HepG2 (cell line): ENCODE results near the gene SPAG7. TPM values are rescaled to one million over a fixed set of nuclear protein-coding genes. Genes with fewer than 3 reads are reported as not detected.

Experiments
- MAZ ChIP-seq, 2 experiments: sonication (generic) in 1 of 2; formaldehyde crosslinking in 1 of 2; IDR thresholded peaks; 2 replicates each; pipeline versions ENCODE4 v1.5.0 to v1.6.1; 2012 to 2020; ENCODE audit warnings: low read depth in 2 of 2, mild to moderate bottlenecking in 2 of 2, borderline replicate concordance in 1 of 2, improper control_type of control experiment in 1 of 2, low read length in 1 of 2, missing genetic modification reagents in 1 of 2, moderate library complexity in 1 of 2
- NONO ChIP-seq, 2 experiments: fragments of 450-650 bp in 1 of 2; sonication (generic) in 1 of 2; formaldehyde crosslinking in 1 of 2; IDR thresholded peaks in 1 of 2; conservative IDR thresholded peaks in 1 of 2; 2 replicates each; pipeline versions ENCODE4 v1.6.1 to v1.8.0; 2017 to 2022; ENCODE audit warnings: mild to moderate bottlenecking in 1 of 2, missing genetic modification reagents in 1 of 2, moderate library complexity in 1 of 2
- TARDBP ChIP-seq: sonication (generic); formaldehyde crosslinking; IDR thresholded peaks from 2 replicates; pipeline ENCODE4 v1.8.0; 2022; ENCODE audit warnings: mild to moderate bottlenecking, missing genetic modification reagents
- TCF12 ChIP-seq, 2 experiments: fragments of 450-650 bp in 1 of 2; sonication (generic) in 1 of 2; formaldehyde crosslinking in 1 of 2; IDR thresholded peaks; 2 replicates each; pipeline versions ENCODE4 v1.6.1 to v1.8.0; 2017 to 2022; ENCODE audit warnings: antibody characterized with exemption in 1 of 2, mild to moderate bottlenecking in 1 of 2, missing genetic modification reagents in 1 of 2, moderate library complexity in 1 of 2
- ZNF446 ChIP-seq: sonication (generic); formaldehyde crosslinking; IDR thresholded peaks from 2 replicates; pipeline ENCODE4 v1.5.0; 2020; ENCODE audit warnings: mild to moderate bottlenecking, missing genetic modification reagents
- ZNF562 ChIP-seq: sonication (generic); formaldehyde crosslinking; IDR thresholded peaks from 2 replicates; pipeline ENCODE4 v1.8.0; 2022; ENCODE audit warnings: missing genetic modification reagents, borderline replicate concordance
- ZNF577 ChIP-seq: sonication (generic); formaldehyde crosslinking; IDR thresholded peaks from 2 replicates; pipeline ENCODE4 v1.4.0; 2020; ENCODE audit warnings: mild to moderate bottlenecking, low read depth, missing genetic modification reagents, borderline replicate concordance
- ZNF607 ChIP-seq: sonication (generic); formaldehyde crosslinking; IDR thresholded peaks from 2 replicates; pipeline ENCODE4 v1.5.1; 2020; ENCODE audit warnings: missing genetic modification reagents, mild to moderate bottlenecking, borderline replicate concordance
- polyA plus RNA-seq, 8 experiments: library from polyadenylated mRNA; depleted of rRNA in 3 of 8; stranded (reverse) in 7 of 8; unstranded in 1 of 8; fragments of >200 nt; fragmentation: Illumina TruSeq in 4 of 8; extraction: Trizol in 4 of 8; gene quantifications; 2 replicates each; pipeline versions ENCODE4 v1.2.1 to v1.2.3, GENCODE V29; 2011 to 2016; ENCODE audit warnings: low read depth in 4 of 8, missing spikeins in 1 of 8, mixed read lengths in 1 of 8; ENCODE audit not compliant: insufficient read depth in 1 of 8
- total RNA-seq, 5 experiments: library from RNA; depleted of rRNA; stranded (reverse); fragments of >200 nt; fragmentation: Illumina TruSeq; extraction: Trizol; gene quantifications; 2 replicates each; pipeline ENCODE4 v1.2.3, GENCODE V29; 2016; ENCODE audit warnings: low read depth in 1 of 5
- TF ChIP-seq, protein P1 (sequence below): sonication (generic); formaldehyde crosslinking; IDR thresholded peaks from 2 replicates; pipeline ENCODE4 v1.5.0; 2020; ENCODE audit warnings: missing genetic modification reagents
- TF ChIP-seq, protein P2 (sequence below): sonication (generic); formaldehyde crosslinking; IDR thresholded peaks from 2 replicates; pipeline ENCODE4 v1.9.0; 2021; ENCODE audit warnings: missing genetic modification reagents, mild to moderate bottlenecking, borderline replicate concordance
- TF ChIP-seq, protein P3 (sequence below): sonication (generic); formaldehyde crosslinking; IDR thresholded peaks from 2 replicates; pipeline ENCODE4 v1.4.0; 2020; ENCODE audit warnings: missing genetic modification reagents
- TF ChIP-seq, protein P4 (sequence below): sonication (generic); formaldehyde crosslinking; IDR thresholded peaks from 2 replicates; pipeline ENCODE4 v1.4.0; 2020; ENCODE audit warnings: missing genetic modification reagents
- TF ChIP-seq, protein P5 (sequence below): sonication (generic); formaldehyde crosslinking; IDR thresholded peaks from 2 replicates; pipeline ENCODE4 v1.4.0; 2020; ENCODE audit warnings: mild to moderate bottlenecking, missing genetic modification reagents
- TF ChIP-seq, protein P6 (sequence below): sonication (generic); formaldehyde crosslinking; IDR thresholded peaks from 2 replicates; pipeline ENCODE4 v1.4.0; 2020; ENCODE audit warnings: missing genetic modification reagents

SPAG7 gene
- total and polyA plus RNA-seq, 2 of the 13 experiments (the other 11 are each of a cell fraction or from before 2014, with no cell fraction given), result 51.0 to 59.0 TPM

DNA sequence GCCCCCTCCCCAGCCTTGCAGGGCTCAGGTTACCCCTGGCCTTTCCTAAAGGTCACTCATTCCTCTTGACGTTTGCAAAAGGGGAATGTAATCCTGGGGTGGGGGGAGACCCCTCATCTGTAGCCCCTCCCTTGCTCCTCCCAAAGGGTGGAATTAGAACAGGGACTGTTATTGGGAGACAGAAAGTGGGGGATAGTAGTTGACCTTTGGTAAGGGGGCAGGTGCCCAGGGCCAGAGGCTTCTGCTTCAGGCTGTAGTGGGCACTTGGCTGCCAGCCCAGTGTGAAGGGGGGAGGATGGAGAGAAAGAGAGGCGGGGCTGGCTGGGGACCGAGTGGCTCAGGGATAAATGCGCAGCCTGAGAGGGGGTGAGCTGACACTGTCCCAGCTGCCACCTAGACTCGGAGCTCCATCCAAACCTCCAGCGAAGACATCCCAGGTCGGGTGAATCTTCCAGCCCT is 16.8 kb downstream of the SPAG7 start, which contains the start of gene ENO3 (continued):
- TF ChIP-seq, protein P1, sequence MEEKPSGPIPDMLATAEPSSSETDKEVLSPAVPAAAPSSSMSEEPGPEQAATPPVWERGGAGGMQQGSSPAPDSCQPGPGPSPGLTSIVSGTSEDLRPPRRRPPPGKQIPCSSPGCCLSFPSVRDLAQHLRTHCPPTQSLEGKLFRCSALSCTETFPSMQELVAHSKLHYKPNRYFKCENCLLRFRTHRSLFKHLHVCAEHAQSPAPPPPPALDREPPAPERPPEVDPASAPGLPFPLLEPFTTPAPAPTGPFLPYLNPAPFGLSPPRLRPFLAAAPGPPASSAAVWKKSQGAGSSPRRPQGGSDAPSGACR, result 0 out of 2 replicates have a peak, but pooled peaks have one; percentile 19
- no peak for TF ChIP-seq NONO (IDR thresholded peaks at IDR 0.05)
- TF ChIP-seq NONO (CRISPR knock-in tag; conservative IDR thresholded peaks at IDR 0.05), result peak; percentile 76; the same call in 1 of the 2 replicates
- no peak for TF ChIP-seq ZNF446 (CRISPR knock-in tag)
- 0 out of 2 replicates have a peak, but pooled peaks have one; percentile 17 for TF ChIP-seq TARDBP (CRISPR knock-in tag)
- TF ChIP-seq, protein P2, sequence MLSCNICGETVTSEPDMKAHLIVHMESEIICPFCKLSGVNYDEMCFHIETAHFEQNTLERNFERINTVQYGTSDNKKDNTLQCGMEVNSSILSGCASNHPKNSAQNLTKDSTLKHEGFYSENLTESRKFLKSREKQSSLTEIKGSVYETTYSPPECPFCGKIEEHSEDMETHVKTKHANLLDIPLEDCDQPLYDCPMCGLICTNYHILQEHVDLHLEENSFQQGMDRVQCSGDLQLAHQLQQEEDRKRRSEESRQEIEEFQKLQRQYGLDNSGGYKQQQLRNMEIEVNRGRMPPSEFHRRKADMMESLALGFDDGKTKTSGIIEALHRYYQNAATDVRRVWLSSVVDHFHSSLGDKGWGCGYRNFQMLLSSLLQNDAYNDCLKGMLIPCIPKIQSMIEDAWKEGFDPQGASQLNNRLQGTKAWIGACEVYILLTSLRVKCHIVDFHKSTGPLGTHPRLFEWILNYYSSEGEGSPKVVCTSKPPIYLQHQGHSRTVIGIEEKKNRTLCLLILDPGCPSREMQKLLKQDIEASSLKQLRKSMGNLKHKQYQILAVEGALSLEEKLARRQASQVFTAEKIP (CRISPR knock-in tag), result no peak
- TF ChIP-seq ZNF577 (CRISPR knock-in tag), result no peak
- no peak for TF ChIP-seq TCF12 (IDR thresholded peaks at IDR 0.05)
- TF ChIP-seq TCF12 (CRISPR knock-in tag; IDR thresholded peaks at IDR 0.05), result no peak
- TF ChIP-seq MAZ (IDR thresholded peaks at IDR 0.05; ENCODE audit: borderline replicate concordance, low read depth, low read length), result peak; percentile 37; the same call in 1 of the 2 replicates
- TF ChIP-seq MAZ (CRISPR knock-in tag; IDR thresholded peaks at IDR 0.05; ENCODE audit: low read depth), result no peak; the same call in 1 of the 2 replicates
- TF ChIP-seq, protein P3, sequence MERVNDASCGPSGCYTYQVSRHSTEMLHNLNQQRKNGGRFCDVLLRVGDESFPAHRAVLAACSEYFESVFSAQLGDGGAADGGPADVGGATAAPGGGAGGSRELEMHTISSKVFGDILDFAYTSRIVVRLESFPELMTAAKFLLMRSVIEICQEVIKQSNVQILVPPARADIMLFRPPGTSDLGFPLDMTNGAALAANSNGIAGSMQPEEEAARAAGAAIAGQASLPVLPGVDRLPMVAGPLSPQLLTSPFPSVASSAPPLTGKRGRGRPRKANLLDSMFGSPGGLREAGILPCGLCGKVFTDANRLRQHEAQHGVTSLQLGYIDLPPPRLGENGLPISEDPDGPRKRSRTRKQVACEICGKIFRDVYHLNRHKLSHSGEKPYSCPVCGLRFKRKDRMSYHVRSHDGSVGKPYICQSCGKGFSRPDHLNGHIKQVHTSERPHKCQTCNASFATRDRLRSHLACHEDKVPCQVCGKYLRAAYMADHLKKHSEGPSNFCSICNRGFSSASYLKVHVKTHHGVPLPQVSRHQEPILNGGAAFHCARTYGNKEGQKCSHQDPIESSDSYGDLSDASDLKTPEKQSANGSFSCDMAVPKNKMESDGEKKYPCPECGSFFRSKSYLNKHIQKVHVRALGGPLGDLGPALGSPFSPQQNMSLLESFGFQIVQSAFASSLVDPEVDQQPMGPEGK (CRISPR knock-in tag), result peak; percentile 95
- TF ChIP-seq, protein P4, sequence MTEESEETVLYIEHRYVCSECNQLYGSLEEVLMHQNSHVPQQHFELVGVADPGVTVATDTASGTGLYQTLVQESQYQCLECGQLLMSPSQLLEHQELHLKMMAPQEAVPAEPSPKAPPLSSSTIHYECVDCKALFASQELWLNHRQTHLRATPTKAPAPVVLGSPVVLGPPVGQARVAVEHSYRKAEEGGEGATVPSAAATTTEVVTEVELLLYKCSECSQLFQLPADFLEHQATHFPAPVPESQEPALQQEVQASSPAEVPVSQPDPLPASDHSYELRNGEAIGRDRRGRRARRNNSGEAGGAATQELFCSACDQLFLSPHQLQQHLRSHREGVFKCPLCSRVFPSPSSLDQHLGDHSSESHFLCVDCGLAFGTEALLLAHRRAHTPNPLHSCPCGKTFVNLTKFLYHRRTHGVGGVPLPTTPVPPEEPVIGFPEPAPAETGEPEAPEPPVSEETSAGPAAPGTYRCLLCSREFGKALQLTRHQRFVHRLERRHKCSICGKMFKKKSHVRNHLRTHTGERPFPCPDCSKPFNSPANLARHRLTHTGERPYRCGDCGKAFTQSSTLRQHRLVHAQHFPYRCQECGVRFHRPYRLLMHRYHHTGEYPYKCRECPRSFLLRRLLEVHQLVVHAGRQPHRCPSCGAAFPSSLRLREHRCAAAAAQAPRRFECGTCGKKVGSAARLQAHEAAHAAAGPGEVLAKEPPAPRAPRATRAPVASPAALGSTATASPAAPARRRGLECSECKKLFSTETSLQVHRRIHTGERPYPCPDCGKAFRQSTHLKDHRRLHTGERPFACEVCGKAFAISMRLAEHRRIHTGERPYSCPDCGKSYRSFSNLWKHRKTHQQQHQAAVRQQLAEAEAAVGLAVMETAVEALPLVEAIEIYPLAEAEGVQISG, result peak; percentile 21; the same call in 1 of the 2 replicates
- TF ChIP-seq, protein P5, sequence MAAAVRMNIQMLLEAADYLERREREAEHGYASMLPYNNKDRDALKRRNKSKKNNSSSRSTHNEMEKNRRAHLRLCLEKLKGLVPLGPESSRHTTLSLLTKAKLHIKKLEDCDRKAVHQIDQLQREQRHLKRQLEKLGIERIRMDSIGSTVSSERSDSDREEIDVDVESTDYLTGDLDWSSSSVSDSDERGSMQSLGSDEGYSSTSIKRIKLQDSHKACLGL (CRISPR knock-in tag), result peak; percentile 1; the same call in 1 of the 2 replicates
- TF ChIP-seq ZNF562, result no peak
- no peak for TF ChIP-seq ZNF607 (CRISPR knock-in tag)
- TF ChIP-seq, protein P6, sequence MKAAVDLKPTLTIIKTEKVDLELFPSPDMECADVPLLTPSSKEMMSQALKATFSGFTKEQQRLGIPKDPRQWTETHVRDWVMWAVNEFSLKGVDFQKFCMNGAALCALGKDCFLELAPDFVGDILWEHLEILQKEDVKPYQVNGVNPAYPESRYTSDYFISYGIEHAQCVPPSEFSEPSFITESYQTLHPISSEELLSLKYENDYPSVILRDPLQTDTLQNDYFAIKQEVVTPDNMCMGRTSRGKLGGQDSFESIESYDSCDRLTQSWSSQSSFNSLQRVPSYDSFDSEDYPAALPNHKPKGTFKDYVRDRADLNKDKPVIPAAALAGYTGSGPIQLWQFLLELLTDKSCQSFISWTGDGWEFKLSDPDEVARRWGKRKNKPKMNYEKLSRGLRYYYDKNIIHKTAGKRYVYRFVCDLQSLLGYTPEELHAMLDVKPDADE (CRISPR knock-in tag), result no peak
